HG02642 (cell line): ENCODE measurements around the gene PLEKHG4B.

Experiments used
- ATAC-seq: cut with Tn5 transposase; IDR thresholded peaks from one replicate; pipeline ENCODE4 v1.9.1; 2021; ENCODE audit warnings: mild to moderate bottlenecking; ENCODE audit not compliant: unreplicated experiment, poor library complexity

PLEKHG4B gene

GRCh38 chr5:128446-128845 lies 36.5 kb downstream of the PLEKHG4B start:
- ATAC-seq, result no peak

- ATAC-seq, result no peak
These were observed 37.2 kb downstream of the PLEKHG4B start for GRCh38 chr5:129148-129547.

- ATAC-seq, result no peak
These were observed 37.9 kb downstream of the PLEKHG4B start for GRCh38 chr5:129820-130219.

- no peak for ATAC-seq
These were observed 38.7 kb downstream of the PLEKHG4B start for GRCh38 chr5:130601-131131.

GRCh38 chr5:136901-137300 lies 44.9 kb downstream of the PLEKHG4B start:
- no peak for ATAC-seq

GRCh38 chr5:137741-138140 lies 45.8 kb downstream of the PLEKHG4B start:
- no peak for ATAC-seq

- no peak for ATAC-seq
These were observed 47.0 kb downstream of the PLEKHG4B start for GRCh38 chr5:138936-139335.

GRCh38 chr5:139579-140442 lies 47.8 kb downstream of the PLEKHG4B start:
- no peak for ATAC-seq

GRCh38 chr5:140443-140829 lies 48.5 kb downstream of the PLEKHG4B start:
- ATAC-seq, result no peak

- no peak for ATAC-seq
These were observed 49.2 kb downstream of the PLEKHG4B start for GRCh38 chr5:141211-141610.

GRCh38 chr5:141761-142160 lies 49.8 kb downstream of the PLEKHG4B start:
- ATAC-seq, result no peak

- ATAC-seq, result no peak
These were observed 50.4 kb downstream of the PLEKHG4B start for GRCh38 chr5:142246-142810.

GRCh38 chr5:143041-143440 lies 51.1 kb downstream of the PLEKHG4B start:
- no peak for ATAC-seq

GRCh38 chr5:144941-145340 lies 53.0 kb downstream of the PLEKHG4B start:
- ATAC-seq, result no peak

- ATAC-seq, result no peak
These were observed 53.8 kb downstream of the PLEKHG4B start for GRCh38 chr5:145585-146323.

- no peak for ATAC-seq
These were observed 55.8 kb downstream of the PLEKHG4B start for GRCh38 chr5:147751-148150.

- no peak for ATAC-seq
These were observed 57.9 kb downstream of the PLEKHG4B start for GRCh38 chr5:149745-150485.

GRCh38 chr5:150746-151145 lies 58.8 kb downstream of the PLEKHG4B start:
- no peak for ATAC-seq

GRCh38 chr5:152077-152476 lies 60.1 kb downstream of the PLEKHG4B start:
- no peak for ATAC-seq

GRCh38 chr5:153256-153655 lies 61.3 kb downstream of the PLEKHG4B start:
- ATAC-seq, result no peak
